HL-60/S4 treated with phorbol 12-myristate 13-acetate at 8.2 ng/mL for 4 days and 3 days (cell line): Measurements from ENCODE around the gene RFTN1.

Experiments
- in situ Hi-C: fragments of 300-500 bp; cut with MboI; formaldehyde crosslinking; loops from 2 replicates; pipeline ENCODE4 v1.15.0; 2022; ENCODE audit warnings: low sequenced_read_pairs

RFTN1 gene

DNA sequence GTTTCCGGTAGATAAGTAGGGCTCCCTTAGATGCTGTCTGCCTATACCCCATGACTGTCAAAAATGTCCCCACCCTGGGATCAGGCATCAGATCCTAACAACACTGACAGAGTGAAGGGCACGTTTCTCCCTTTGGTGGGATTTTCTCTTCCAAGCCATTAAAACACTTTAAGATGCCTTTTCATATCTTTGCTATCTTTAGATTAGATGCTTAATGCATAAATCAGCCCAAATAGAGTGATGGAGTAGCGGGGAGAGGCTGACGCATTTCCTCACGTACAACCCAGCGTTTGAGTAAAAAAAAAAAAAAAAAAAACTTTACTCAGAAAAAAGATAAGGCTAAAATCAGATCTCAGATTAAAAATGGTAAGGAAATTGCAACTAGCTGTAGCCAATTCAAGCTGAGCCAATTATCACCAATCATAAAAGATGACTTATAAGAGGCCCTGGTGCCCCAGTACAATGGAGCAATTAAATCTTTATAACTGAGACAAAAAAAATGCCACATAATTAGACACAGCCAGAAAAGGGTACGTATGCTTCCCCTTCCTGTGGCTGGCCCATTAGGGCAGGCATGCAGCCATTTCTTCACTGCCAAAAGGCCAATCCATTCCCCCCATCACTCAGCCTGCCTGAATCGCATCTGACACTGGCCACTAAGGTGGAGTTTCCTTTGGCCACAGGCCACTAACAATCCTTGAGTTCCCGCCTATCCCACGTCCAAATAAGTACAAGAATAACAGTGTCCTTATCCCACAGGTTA, 45.0 kb downstream of the RFTN1 start:
- in situ Hi-C loops: no loop called here

GRCh38 chr3:16468002-16468335, 45.5 kb downstream of the RFTN1 start:
- in situ Hi-C loops: no loop called here

DNA sequence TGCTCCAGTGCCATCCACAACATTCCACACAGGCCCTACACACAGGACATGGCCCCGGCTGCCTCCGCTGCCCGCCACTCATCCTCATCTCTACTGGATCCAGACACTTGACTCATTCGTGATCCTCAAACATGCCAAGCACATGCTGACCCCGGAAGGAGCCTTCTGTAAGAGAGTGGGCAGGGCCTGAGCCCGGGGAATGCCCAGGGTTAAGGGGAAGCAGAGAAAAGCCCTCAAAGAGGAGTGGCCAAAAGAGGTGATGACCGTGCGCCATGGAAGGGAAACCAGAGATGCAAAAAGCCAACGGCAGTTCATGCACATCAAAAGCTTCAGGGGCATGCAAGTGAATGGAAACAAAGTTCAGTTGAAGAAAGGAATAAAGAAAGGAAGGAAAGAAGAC, 46.1 kb downstream of the RFTN1 start:
- in situ Hi-C loops: no loop called here

- in situ Hi-C loops: no loop called here
Observed at GRCh38 chr3:16466822-16467221, 46.7 kb downstream of the RFTN1 start.

- in situ Hi-C loops: no loop called here
Observed at GRCh38 chr3:16464511-16465148, 48.9 kb downstream of the RFTN1 start.

DNA sequence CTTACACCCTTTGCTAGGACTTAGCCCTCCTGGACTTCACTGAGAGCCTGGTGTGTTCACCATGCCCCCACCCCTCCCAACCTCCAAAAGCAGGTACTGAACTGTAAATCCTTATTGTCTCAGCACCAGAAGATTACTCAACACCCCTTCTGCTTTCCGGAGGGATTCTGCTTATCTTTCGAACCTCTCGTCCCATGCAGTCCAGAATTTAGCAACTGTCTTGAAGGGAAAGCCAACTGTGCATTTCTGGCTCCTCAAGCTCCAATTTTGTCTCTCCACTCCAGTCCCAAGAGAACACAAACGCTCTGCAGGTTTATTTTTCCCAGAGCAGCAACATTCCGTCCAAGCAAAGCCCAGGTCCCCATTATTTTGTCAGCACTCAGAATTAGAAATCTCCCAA, 49.6 kb downstream of the RFTN1 start:
- in situ Hi-C loops: no loop called here

- in situ Hi-C loops: no loop called here
Observed at GRCh38 chr3:16463119-16463518, 50.4 kb downstream of the RFTN1 start.

- in situ Hi-C loops: no loop called here
Observed at GRCh38 chr3:16462679-16463078, 50.8 kb downstream of the RFTN1 start.

GRCh38 chr3:16461463-16462245, 51.8 kb downstream of the RFTN1 start:
- in situ Hi-C loops: no loop called here

GRCh38 chr3:16460886-16461285, 52.6 kb downstream of the RFTN1 start:
- in situ Hi-C loops: no loop called here

GRCh38 chr3:16460273-16460672, 53.2 kb downstream of the RFTN1 start:
- in situ Hi-C loops: no loop called here

- in situ Hi-C loops: no loop called here
Observed at GRCh38 chr3:16456784-16457415, 56.6 kb downstream of the RFTN1 start.

GRCh38 chr3:16455966-16456365, 57.5 kb downstream of the RFTN1 start:
- in situ Hi-C loops: no loop called here

GRCh38 chr3:16455001-16455400, 58.5 kb downstream of the RFTN1 start:
- in situ Hi-C loops: no loop called here

DNA sequence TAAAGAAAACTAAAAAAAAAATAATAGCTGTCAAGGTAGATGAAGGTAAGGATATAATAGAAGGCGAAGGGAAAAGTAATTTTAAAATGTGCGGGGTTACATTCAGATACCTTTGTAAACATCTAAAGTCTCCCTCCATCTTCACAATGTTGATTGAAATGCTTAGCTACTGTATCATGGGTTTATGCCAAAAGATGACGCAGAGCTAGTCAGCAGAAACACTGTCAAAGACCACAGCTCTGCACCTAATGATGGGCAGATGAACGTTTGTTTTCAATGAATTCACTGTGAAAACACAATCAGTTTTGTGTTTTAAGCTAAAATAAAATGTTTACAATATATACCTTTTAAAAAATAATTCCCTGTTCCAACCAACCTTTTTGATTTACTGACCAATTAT, 61.2 kb downstream of the RFTN1 start:
- in situ Hi-C loops: no loop called here

DNA sequence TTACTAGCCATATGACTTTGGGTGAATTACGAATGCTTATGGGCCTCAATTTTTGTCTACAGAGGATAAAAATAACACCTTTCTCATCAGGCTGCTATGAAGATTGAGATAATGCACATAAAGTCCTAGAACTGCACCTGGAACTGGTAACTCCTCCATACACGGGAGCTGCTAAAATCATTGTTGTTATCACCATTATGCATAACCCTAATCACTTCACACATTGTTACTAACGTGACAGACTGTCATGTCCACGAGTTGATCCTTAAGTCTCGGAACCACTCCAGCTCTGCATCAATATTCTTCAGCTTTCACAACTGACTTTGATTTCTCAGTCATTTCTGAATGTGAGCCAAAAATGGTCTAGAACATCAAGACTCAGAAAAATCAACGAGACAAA, 64.1 kb downstream of the RFTN1 start:
- in situ Hi-C loops: no loop called here

GRCh38 chr3:16448639-16449070, 64.8 kb downstream of the RFTN1 start:
- in situ Hi-C loops: no loop called here

DNA sequence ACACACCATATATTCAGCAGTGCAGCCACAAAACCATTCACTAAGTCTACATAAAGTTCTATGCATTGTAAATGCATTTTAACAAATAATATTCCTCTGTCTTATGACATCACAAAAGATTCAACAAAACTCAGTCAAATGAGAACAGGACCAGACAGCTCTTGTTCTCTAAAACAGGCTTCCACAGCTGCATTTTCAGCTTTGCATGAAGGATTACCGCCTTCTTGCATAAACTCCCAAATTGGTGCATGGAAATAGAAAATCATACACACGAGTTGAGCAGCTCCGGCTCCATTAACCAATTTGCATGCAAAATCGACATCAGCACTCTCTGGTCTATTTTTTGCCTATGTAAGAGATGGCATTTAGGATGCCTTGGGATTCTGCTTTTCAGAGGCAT, 66.4 kb downstream of the RFTN1 start:
- in situ Hi-C loops: no loop called here

GRCh38 chr3:16444344-16444743, 69.2 kb downstream of the RFTN1 start:
- in situ Hi-C loops: no loop called here

- in situ Hi-C loops: no loop called here
Observed at GRCh38 chr3:16442730-16443129, 70.8 kb downstream of the RFTN1 start.

DNA sequence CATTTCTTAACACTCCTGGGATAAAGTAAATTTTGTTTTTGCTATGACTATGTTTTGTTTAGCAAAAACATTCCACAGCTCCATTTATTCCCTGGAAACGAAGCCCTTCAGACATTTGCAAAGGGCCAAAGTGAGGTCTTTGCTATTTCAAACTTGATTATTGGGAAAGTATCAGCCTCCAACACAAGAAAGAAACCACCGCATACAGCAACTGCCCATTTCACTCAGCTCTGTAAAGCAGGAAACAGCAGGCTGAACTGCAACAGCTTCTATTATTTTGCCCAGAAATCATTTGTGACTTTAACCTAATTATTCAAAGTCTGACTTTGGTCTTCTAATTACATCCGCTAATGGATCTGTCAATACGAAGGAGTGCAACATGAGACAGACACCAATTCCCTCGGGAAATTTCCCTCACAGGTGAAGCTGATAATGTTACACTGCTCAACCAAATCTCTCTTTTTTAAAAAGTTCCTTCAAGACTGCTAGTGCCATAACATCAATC, 72.1 kb downstream of the RFTN1 start:
- in situ Hi-C loops: no loop called here
